Tibial artery (tissue), 4 donors: ENCODE results near the gene CEP72.

ENCODE experiments used
- DNase-seq, 2 donors: peaks; one replicate each; pipeline ENCODE4 v3.0.0-alpha.2; 2019
- H3K27ac ChIP-seq, 2 donors: fragments of 200-600 bp; sonication (generic) in 1 of 2; 1 replicate in 1 of 2; 2 replicates in 1 of 2; pipeline ENCODE4 v1.5.1; 2018 to 2019; ENCODE audit warnings: mild to moderate bottlenecking in 1 of 2
- H3K27me3 ChIP-seq, 2 donors: fragments of 200-600 bp; sonication (generic) in 1 of 2; one replicate each; pipeline versions ENCODE4 v1.5.1 to v1.6.0; 2016 to 2019
- H3K36me3 ChIP-seq, 3 donors: fragments of 200-600 bp; sonication (generic) in 2 of 3; one replicate each; pipeline ENCODE4 v1.5.1; 2016 to 2019; ENCODE audit warnings: mild to moderate bottlenecking in 2 of 3
- H3K4me1 ChIP-seq, 4 donors: fragments of 200-600 bp; sonication (generic) in 2 of 4; 1 replicate in 3 of 4; 2 replicates in 1 of 4; pipeline ENCODE4 v1.5.1; 2016 to 2019
- H3K4me3 ChIP-seq, 2 donors: fragments of 200-600 bp; sonication (generic) in 1 of 2; 1 replicate in 1 of 2; 2 replicates in 1 of 2; pipeline ENCODE4 v1.5.1; 2018 to 2019; ENCODE audit warnings: mild to moderate bottlenecking in 2 of 2
- H3K9me3 ChIP-seq, 3 donors: fragments of 200-600 bp; sonication (generic) in 1 of 3; one replicate each; pipeline ENCODE4 v1.5.1; 2016 to 2019
- intact Hi-C: fragments of 100-400 bp; cut with DNase I; formaldehyde crosslinking; loops from one replicate; pipeline ENCODE4 v1.15.0; 2023; ENCODE audit warnings: low total_unique reads
- TF ChIP-seq, protein P1 (sequence below), 2 experiments: fragments of 200-600 bp in 1 of 2; fragments of 450-650 bp in 1 of 2; IDR thresholded peaks; one replicate each; pipeline ENCODE4 v1.5.1; 2017 to 2019; ENCODE audit warnings: antibody characterized with exemption in 2 of 2, mild to moderate bottlenecking in 1 of 2, moderate library complexity in 1 of 2

The CEP72 gene

GRCh38 chr5:570886-571285 is 41.3 kb upstream of the CEP72 start:
- Histone ChIP-seq H3K36me3 (no peaks in the 10 kb centered on the region), H3K4me1 (no peaks in the 10 kb centered on the region), H3K9me3 (peaks cover 0 to 6% (median 5%) of the 10 kb centered on the region in 3 donors), H3K27ac (no peak overlapping the region), H3K27me3 (peaks cover 0 to 43% of the 10 kb centered on the region in 2 donors), H3K4me3 (no peak overlapping the region)
- no peak for DNase-seq
- intact Hi-C loops, result no loop called here
- TF ChIP-seq, protein P1, sequence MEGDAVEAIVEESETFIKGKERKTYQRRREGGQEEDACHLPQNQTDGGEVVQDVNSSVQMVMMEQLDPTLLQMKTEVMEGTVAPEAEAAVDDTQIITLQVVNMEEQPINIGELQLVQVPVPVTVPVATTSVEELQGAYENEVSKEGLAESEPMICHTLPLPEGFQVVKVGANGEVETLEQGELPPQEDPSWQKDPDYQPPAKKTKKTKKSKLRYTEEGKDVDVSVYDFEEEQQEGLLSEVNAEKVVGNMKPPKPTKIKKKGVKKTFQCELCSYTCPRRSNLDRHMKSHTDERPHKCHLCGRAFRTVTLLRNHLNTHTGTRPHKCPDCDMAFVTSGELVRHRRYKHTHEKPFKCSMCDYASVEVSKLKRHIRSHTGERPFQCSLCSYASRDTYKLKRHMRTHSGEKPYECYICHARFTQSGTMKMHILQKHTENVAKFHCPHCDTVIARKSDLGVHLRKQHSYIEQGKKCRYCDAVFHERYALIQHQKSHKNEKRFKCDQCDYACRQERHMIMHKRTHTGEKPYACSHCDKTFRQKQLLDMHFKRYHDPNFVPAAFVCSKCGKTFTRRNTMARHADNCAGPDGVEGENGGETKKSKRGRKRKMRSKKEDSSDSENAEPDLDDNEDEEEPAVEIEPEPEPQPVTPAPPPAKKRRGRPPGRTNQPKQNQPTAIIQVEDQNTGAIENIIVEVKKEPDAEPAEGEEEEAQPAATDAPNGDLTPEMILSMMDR (IDR thresholded peaks at IDR 0.05), result no peak

DNA sequence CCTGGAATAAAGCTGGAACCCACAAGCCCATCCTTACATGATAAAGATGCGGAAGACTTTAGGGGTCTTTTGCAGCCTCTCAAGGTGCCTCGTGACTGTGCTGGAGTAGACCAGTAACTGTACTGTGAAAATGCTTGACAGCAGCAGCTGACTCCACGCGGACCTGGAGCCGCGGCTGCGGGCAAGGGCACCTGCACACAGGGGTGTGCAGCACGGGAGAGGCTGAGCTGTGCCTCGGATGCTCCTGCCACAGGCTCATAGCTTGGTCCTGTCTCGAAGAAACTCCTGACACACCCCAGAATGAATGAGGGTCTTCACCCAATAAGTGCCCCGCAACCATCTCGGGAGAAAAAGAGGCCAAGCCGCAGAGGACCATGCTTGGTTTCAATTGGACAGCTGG is 40.3 kb upstream of the CEP72 start:
- H3K27me3 ChIP-seq, result peaks cover 0 to 42% of the 10 kb centered on the region in 2 donors
- H3K4me1 ChIP-seq, result no peaks in the 10 kb centered on the region
- TF ChIP-seq, protein P1 (IDR thresholded peaks at IDR 0.05), result no peak
- peaks cover 0 to 15% (median 12%) of the 10 kb centered on the region in 3 donors for H3K9me3 ChIP-seq
- no peak overlapping the region for H3K4me3 ChIP-seq
- H3K36me3 ChIP-seq, result no peaks in the 10 kb centered on the region
- intact Hi-C loops, result no loop called here
- no peak for DNase-seq
- no peak overlapping the region for H3K27ac ChIP-seq

GRCh38 chr5:572398-573019 is 39.6 kb upstream of the CEP72 start:
- Histone ChIP-seq H3K4me3 (no peak overlapping the region), H3K4me1 (no peaks in the 10 kb centered on the region), H3K27ac (no peak overlapping the region), H3K36me3 (no peaks in the 10 kb centered on the region), H3K27me3 (peaks cover 0 to 42% of the 10 kb centered on the region in 2 donors), H3K9me3 (peaks cover 0 to 17% (median 12%) of the 10 kb centered on the region in 3 donors)
- no peak for DNase-seq
- TF ChIP-seq, protein P1 (IDR thresholded peaks at IDR 0.05), result no peak
- intact Hi-C loops, result no loop called here

DNA sequence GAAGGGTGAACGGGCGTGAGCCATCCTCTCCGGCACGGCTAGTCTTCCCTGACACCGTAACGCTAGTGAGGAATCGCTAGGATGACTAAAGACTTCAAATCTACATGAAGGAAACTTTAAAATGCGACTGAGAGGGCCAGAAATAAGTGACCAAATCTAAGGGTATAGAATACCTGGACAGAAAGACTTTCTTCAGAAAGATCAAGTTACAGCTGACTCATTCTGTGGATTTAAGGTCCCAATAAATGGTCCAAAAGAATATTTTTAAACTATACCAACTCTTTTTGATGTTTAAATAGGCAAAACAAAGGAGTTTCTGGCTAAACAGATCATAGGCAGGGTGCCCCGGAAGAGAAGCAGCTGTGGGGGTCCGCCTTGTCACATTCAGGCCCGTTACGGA is 38.9 kb upstream of the CEP72 start:
- Histone ChIP-seq H3K27ac (no peak overlapping the region), H3K27me3 (peaks cover 0 to 35% of the 10 kb centered on the region in 2 donors), H3K9me3 (peaks cover 0 to 17% (median 12%) of the 10 kb centered on the region in 3 donors), H3K36me3 (no peaks in the 10 kb centered on the region), H3K4me3 (no peak overlapping the region), H3K4me1 (no peaks in the 10 kb centered on the region)
- intact Hi-C loops, result no loop called here
- TF ChIP-seq, protein P1 (IDR thresholded peaks at IDR 0.05), result no peak
- DNase-seq, result no peak

GRCh38 chr5:573976-574375 is 38.2 kb upstream of the CEP72 start:
- H3K27ac ChIP-seq, result no peak overlapping the region
- no peak for DNase-seq
- peaks cover 0 to 27% of the 10 kb centered on the region in 2 donors for H3K27me3 ChIP-seq
- H3K9me3 ChIP-seq, result peaks cover 0 to 17% (median 12%) of the 10 kb centered on the region in 3 donors
- H3K4me1 ChIP-seq, result no peaks in the 10 kb centered on the region
- no peaks in the 10 kb centered on the region for H3K36me3 ChIP-seq
- intact Hi-C loops, result no loop called here
- TF ChIP-seq, protein P1 (IDR thresholded peaks at IDR 0.05), result no peak
- H3K4me3 ChIP-seq, result no peak overlapping the region
